Measurements from ENCODE around the gene CERS6. TPM values are rescaled to one million over a fixed set of nuclear protein-coding genes. Genes with fewer than 3 reads are reported as not detected.

The CERS6 gene
- total RNA-seq, 1 donor from 2014 or later: 27.1 TPM

GRCh38 chr2:168798076-168798887 is 342.2 kb downstream of the CERS6 start:
- H3K4me3 Mint-ChIP-seq: no peak overlapping the region
- intact Hi-C loops (cut with micrococcal nuclease): no loop called here
- H3K36me3 Mint-ChIP-seq (ENCODE audit: low read depth): no peaks in the 10 kb centered on the region
- H3K9me3 Mint-ChIP-seq: no peaks in the 10 kb centered on the region
- peaks cover 2% of the 10 kb centered on the region for H3K27me3 Mint-ChIP-seq (ENCODE audit: insufficient read depth)
- no peak overlapping the region for H3K27ac Mint-ChIP-seq
- peaks cover 10% of the 10 kb centered on the region for H3K4me1 Mint-ChIP-seq (ENCODE audit: low read depth)
- no peak for DNase-seq (ENCODE audit: low spot score)

GRCh38 chr2:168798888-168799410 is 342.9 kb downstream of the CERS6 start:
- DNase-seq (ENCODE audit: low spot score): no peak
- Mint-ChIP-seq H3K4me3 (no peak overlapping the region), H3K4me1 (ENCODE audit: low read depth) (peaks cover 10% of the 10 kb centered on the region)

GRCh38 chr2:168801471-168801870 is 345.4 kb downstream of the CERS6 start:
- Mint-ChIP-seq H3K36me3 (ENCODE audit: low read depth) (no peaks in the 10 kb centered on the region), H3K9me3 (no peaks in the 10 kb centered on the region), H3K4me3 (no peak overlapping the region), H3K4me1 (ENCODE audit: low read depth) (peaks cover 10% of the 10 kb centered on the region), H3K27me3 (ENCODE audit: insufficient read depth) (peaks cover 3% of the 10 kb centered on the region), H3K27ac (no peak overlapping the region)
- DNase-seq (ENCODE audit: low spot score): no peak
- intact Hi-C loops (cut with micrococcal nuclease): no loop called here

More at GRCh38 chr2:168798888-168799410, 342.9 kb downstream of the CERS6 start:
- no peaks in the 10 kb centered on the region for H3K9me3 Mint-ChIP-seq
- intact Hi-C loops (cut with micrococcal nuclease): no loop called here
- no peaks in the 10 kb centered on the region for H3K36me3 Mint-ChIP-seq (ENCODE audit: low read depth)
- H3K27me3 Mint-ChIP-seq (ENCODE audit: insufficient read depth): peaks cover 4% of the 10 kb centered on the region
- H3K27ac Mint-ChIP-seq: no peak overlapping the region

GRCh38 chr2:168801961-168802858 is 346.1 kb downstream of the CERS6 start, which contains the start of gene NOSTRIN:
Gene NOSTRIN, plus strand, starts transcription at chr2:168802637. Its CDS starts 10 bp downstream, at chr2:168802647.
- Mint-ChIP-seq H3K9me3 (no peaks in the 10 kb centered on the region), H3K4me1 (ENCODE audit: low read depth) (peaks cover 10% of the 10 kb centered on the region)

GRCh38 chr2:168802859-168803725 is 347.0 kb downstream of the CERS6 start:
- intact Hi-C loops (cut with micrococcal nuclease): no loop called here
- Mint-ChIP-seq H3K4me1 (ENCODE audit: low read depth) (peaks cover 10% of the 10 kb centered on the region), H3K27me3 (ENCODE audit: insufficient read depth) (peaks cover 3% of the 10 kb centered on the region), H3K9me3 (no peaks in the 10 kb centered on the region), H3K4me3 (no peak overlapping the region), H3K36me3 (ENCODE audit: low read depth) (no peaks in the 10 kb centered on the region), H3K27ac (no peak overlapping the region)
- DNase-seq (ENCODE audit: low spot score): no peak

More at GRCh38 chr2:168801961-168802858, 346.1 kb downstream of the CERS6 start, which contains the start of gene NOSTRIN:
- H3K36me3 Mint-ChIP-seq (ENCODE audit: low read depth): no peaks in the 10 kb centered on the region
- no peak within 1 kb of the TSS for H3K27ac Mint-ChIP-seq
- peaks cover 3% of the 10 kb centered on the region for H3K27me3 Mint-ChIP-seq (ENCODE audit: insufficient read depth)
- DNase-seq (ENCODE audit: low spot score): no peak
- no peak within 1 kb of the TSS for H3K4me3 Mint-ChIP-seq
- intact Hi-C loops (cut with micrococcal nuclease): no loop called here

- Mint-ChIP-seq H3K27ac (no peak overlapping the region), H3K9me3 (no peaks in the 10 kb centered on the region), H3K4me3 (no peak overlapping the region), H3K27me3 (ENCODE audit: insufficient read depth) (peaks cover 6% of the 10 kb centered on the region), H3K4me1 (ENCODE audit: low read depth) (peaks cover 10% of the 10 kb centered on the region), H3K36me3 (ENCODE audit: low read depth) (no peaks in the 10 kb centered on the region)
- DNase-seq (ENCODE audit: low spot score): no peak
- intact Hi-C loops (cut with micrococcal nuclease): no loop called here
Measured at GRCh38 chr2:168804214-168804613, 348.1 kb downstream of the CERS6 start.

- Mint-ChIP-seq H3K4me3 (no peak overlapping the region), H3K4me1 (ENCODE audit: low read depth) (peaks cover 10% of the 10 kb centered on the region), H3K9me3 (no peaks in the 10 kb centered on the region), H3K27ac (no peak overlapping the region), H3K27me3 (ENCODE audit: insufficient read depth) (peaks cover 6% of the 10 kb centered on the region), H3K36me3 (ENCODE audit: low read depth) (no peaks in the 10 kb centered on the region)
- DNase-seq (ENCODE audit: low spot score): no peak
- intact Hi-C loops (cut with micrococcal nuclease): no loop called here
Measured at GRCh38 chr2:168805615-168806014, 349.5 kb downstream of the CERS6 start.

- intact Hi-C loops (cut with micrococcal nuclease): no loop called here
- H3K27ac Mint-ChIP-seq: no peak overlapping the region
- no peaks in the 10 kb centered on the region for H3K9me3 Mint-ChIP-seq
Measured at GRCh38 chr2:168809537-168809936, 353.5 kb downstream of the CERS6 start.

GRCh38 chr2:168810235-168810634 is 354.2 kb downstream of the CERS6 start:
- H3K27ac Mint-ChIP-seq: no peak overlapping the region
- H3K9me3 Mint-ChIP-seq: no peaks in the 10 kb centered on the region
- intact Hi-C loops (cut with micrococcal nuclease): no loop called here
- H3K27me3 Mint-ChIP-seq (ENCODE audit: insufficient read depth): peaks cover 5% of the 10 kb centered on the region
- no peak for DNase-seq (ENCODE audit: low spot score)
- H3K4me3 Mint-ChIP-seq: no peak overlapping the region
- H3K4me1 Mint-ChIP-seq (ENCODE audit: low read depth): no peaks in the 10 kb centered on the region
- H3K36me3 Mint-ChIP-seq (ENCODE audit: low read depth): no peaks in the 10 kb centered on the region

More at GRCh38 chr2:168809537-168809936, 353.5 kb downstream of the CERS6 start:
- DNase-seq (ENCODE audit: low spot score): no peak
- Mint-ChIP-seq H3K4me3 (no peak overlapping the region), H3K27me3 (ENCODE audit: insufficient read depth) (peaks cover 5% of the 10 kb centered on the region), H3K36me3 (ENCODE audit: low read depth) (no peaks in the 10 kb centered on the region), H3K4me1 (ENCODE audit: low read depth) (no peaks in the 10 kb centered on the region)

- peaks cover 5% of the 10 kb centered on the region for H3K27me3 Mint-ChIP-seq (ENCODE audit: insufficient read depth)
- no peaks in the 10 kb centered on the region for H3K4me1 Mint-ChIP-seq (ENCODE audit: low read depth)
- no peaks in the 10 kb centered on the region for H3K36me3 Mint-ChIP-seq (ENCODE audit: low read depth)
- no peak overlapping the region for H3K4me3 Mint-ChIP-seq
- DNase-seq (ENCODE audit: low spot score): no peak
- no peaks in the 10 kb centered on the region for H3K9me3 Mint-ChIP-seq
- intact Hi-C loops (cut with micrococcal nuclease): no loop called here
- no peak overlapping the region for H3K27ac Mint-ChIP-seq
Measured at GRCh38 chr2:168811696-168812095, 355.6 kb downstream of the CERS6 start.

- Mint-ChIP-seq H3K36me3 (ENCODE audit: low read depth) (no peaks in the 10 kb centered on the region), H3K27me3 (ENCODE audit: insufficient read depth) (peaks cover 2% of the 10 kb centered on the region), H3K9me3 (no peaks in the 10 kb centered on the region), H3K27ac (no peak overlapping the region), H3K4me3 (no peak overlapping the region), H3K4me1 (ENCODE audit: low read depth) (no peaks in the 10 kb centered on the region)
- intact Hi-C loops (cut with micrococcal nuclease): no loop called here
- DNase-seq (ENCODE audit: low spot score): no peak
Measured at GRCh38 chr2:168814046-168814445, 358.0 kb downstream of the CERS6 start.

Measured in activated T-helper 1 cell treated with anti-CD3 and anti-CD28 coated beads, Interleukin-12 subunit alpha, Interleukin-12 subunit beta, Interleukin-2, Interleukin-4 antibody, amounts not matched to agents 30 ng/mL and 10 ng/mL and 1 ng/mL, durations not matched to agents 14 hours and 24 hours and 36 hours (primary cell).